Renal cortex interstitium (tissue), 11 donors: Measurements from ENCODE around the gene RNF115. TPM values are rescaled to one million over a fixed set of nuclear protein-coding genes. Genes with fewer than 3 reads are reported as not detected.
"Not testable (repeated sequence)": the region's sequence is repeated elsewhere in the genome, so short reads cannot be mapped to it uniquely, and the experiment has no call there.

Experiments used
- DNase-seq, 11 donors: peaks; one replicate each; pipeline ENCODE4 v3.0.0-alpha.2; 2013; ENCODE audit warnings: low read depth in 9 of 11, low spot score in 4 of 11; ENCODE audit errors: extremely low read depth in 1 of 11
- polyA plus RNA-seq, 3 donors: library from polyadenylated mRNA; unstranded; fragments of 120-200 nt; gene quantifications; one replicate each; pipeline ENCODE4 v1.2.1, GENCODE V29; 2013; ENCODE audit not compliant: insufficient read length in 3 of 3

The RNF115 gene
- polyA plus RNA-seq, 3 donors = 13.2 to 22.0 (median 16.7) TPM

DNA sequence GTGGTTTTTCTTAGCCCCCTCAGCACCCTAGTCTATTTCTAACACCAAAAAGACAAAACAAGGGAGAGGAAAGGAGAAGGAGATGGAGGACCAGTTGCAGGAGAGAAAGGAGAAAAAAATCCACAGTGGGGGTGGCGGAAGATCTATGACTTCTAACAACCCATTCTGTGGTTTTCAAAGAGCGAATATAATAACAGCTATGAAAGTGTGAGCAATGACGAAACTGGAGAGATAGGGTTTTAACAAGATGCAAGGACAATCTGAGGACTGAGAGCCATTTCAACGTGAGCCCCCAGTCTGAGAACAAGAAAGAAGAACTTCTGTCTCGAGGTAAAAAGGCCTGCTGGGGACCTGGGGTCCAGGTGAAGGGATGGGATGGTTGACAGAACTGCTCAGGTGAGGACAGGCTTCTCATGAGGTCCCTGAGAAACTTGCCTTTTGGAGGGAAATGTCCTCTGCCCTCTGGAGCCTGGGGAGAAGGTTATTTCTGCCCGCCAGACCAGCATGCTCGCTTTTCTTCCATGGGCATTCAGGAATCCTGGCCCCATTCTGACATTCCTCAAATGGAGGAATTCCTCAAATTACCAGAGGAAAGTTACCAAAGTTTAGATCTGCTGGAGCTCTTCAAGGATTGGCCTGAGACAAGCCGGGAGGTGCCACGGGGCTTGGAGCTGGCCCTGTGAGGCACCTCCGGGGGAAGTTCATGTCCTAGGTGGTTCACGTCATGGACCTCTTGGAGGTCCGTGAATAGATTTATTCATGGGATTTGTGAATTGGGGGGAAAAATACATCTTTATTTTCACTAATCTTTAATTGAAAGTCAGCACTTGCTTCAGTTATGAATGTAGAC is 104.4 kb downstream of the RNF115 start, which contains the start of gene CD160:
Gene CD160, plus strand, starts transcription at position 270 of the 850 bp plus-strand sequence. CDS start 8,829 bp downstream, outside the sequence.
- no peak for DNase-seq

DNA sequence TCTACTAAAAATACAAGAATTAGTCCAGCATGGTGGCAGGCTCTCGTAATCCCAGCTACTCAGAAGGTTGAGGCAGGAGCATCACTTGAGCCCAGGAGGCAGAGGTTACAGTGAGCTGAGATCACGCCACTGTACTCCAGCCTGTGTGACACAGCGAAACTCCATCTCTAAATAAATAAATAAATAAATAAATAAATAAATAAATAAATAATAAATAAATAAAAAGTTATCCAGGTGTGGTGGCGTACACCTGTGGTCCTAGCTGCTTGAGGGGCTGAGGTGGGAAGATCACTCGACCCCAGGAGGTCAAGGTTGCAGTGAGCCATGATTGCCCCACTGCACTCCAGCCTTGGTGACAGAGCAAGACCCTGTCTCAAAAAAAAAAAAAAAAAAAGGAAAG is 105.4 kb downstream of the RNF115 start:
- not testable (repeated sequence) for DNase-seq

DNA sequence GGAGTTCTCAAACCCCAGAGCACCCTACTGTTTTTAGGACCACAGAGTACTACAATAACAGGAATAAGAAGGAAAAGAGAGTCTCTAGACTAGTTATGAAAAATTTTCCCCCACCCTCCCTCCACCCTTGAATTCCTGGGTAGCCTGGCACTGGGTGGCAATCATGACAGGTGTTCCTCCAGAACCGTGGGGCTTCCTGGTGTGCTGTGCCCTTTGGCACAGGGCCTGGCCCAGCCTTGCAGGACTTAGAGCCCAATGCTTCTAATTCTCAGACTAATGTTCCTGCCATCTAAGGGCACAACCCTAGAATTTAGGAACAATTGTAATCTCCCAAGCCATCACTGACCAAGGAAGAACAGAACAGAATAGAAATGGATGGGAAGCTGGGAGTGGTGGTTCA is 106.1 kb downstream of the RNF115 start:
- DNase-seq = no peak

DNA sequence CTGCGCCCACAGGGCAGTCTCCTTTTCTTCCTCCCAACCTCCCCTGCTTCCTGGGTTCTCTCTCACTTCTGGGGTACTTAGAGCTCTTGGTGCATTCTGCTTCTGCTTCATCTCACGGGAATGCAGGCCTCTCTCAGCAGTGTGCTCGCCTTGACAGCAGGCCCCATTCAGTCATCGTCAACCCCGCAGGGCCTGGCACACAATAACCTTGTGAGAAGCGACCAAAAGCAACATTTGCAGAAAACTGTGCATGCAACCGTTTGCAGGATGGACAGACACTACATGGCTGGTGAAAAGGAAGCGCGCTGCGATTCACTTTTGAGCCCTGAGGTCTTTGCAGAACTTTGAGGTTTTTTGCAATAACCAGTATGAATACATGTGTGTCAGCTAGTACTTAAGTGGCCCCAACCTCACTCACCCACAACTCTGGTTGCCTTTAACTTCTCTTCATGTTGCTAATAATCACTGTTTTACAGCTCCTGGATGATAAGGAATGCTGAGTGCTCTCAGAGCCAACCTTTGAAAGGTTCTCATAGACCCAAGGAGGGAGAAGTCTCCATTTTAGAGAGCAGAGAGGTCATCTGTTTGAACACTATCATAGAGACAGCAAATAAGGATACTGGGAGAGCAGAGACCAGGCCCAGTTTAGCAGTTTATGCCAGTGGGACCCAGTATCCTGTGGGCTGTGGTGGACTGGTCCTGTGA is 107.1 kb downstream of the RNF115 start:
- no peak for DNase-seq

DNA sequence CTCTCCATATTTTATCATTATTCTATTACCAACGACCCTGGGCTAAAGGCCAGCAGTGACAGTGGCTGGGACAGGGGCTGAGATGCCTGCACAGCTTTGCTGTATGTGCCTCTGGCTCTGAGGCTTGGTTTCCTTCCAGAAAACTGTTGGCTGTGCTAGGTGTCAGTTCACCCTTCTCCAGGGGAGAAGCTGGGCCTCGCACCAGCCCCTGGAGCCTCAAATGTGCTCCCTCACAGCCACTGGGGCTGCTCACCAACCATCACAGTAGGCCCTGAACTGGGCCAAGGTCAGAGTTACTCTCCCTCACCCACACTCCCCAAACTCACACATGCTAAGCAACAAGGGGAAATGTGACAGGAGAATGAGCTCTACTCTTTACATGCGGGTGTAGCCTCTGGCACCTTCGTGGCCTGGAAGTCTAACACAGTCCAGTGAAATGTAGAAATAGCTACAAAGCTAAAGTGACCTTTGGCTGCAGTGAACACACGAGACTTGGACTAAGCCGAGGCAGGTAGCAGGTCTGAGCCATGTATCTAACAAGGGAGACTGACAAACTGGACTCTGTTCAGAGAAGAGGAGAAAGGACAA is 109.3 kb downstream of the RNF115 start:
- no peak for DNase-seq

DNA sequence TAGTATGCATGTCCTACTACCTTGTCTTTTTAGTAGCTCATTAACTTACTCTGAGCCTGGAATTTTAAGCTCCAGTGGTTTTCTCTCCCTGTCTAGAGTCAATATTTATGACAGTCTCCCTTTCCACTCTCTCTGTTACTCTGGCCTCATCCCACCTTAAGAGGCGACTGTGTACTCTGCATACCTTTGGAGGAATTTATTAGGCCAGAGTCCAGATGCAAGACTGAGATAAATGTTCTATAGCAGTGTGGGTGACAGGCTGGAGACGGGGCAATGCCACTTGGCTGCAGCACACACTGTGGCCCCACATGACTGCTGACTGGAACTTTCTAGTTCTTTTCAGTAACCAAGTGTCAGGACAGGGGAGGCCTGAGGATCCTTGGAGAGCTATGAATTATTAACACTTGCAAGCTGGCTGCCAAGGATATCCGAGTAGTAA is 112.7 kb downstream of the RNF115 start:
- DNase-seq = peak in 8 of 11 donors; percentile 46 to 84 (median 68)

DNA sequence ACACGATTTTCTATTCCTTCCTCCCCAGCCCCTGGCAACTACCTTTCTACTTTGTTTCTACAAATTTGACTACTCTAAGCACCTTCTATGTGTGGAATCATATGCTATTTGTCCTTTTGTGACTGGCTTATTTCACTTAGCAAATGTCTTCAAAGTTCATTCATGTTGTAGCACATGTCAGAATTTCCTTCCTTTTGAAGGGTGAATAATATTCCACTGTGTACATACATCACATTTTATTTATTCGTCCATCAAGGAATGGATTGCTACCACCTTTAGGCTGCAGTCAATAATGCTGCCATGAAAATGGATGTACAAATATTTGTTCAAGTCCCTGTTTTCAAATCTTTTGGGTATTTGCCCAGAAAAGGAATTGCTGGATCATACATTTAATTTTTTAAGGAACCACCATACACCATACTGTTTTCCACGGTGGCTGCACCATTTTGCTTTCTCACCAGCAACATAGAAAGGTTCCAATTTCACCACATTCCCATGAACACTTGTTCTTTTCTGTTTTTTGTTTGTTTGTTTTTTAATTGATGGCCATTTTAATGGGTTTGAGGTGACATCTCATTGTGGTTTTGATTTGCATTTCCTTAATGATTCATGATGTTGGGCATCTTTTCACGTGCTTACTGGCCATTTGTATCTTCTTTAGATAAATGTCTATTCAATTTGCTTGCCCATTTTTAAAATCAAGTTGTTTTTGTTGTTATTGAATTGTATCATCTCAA is 113.4 kb downstream of the RNF115 start:
- DNase-seq = no peak

DNA sequence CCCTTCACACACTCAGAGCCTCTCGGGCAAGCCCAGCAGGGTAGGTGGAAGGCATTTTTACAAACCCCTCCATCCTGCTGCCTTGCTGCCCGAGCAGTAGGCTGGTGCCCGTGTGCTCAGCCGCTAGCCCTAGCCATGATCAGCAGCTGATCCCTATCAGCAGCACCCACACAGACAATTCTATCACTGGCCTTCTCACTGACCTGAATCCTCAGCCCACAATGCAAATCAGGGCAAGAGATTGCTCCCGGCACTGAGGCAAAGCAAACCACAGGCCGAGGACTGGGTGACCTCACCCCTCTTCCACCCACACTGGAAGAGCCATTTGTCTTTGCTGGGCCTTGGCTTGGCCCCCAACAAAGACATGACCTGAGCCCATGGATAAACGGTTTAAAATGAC is 115.8 kb downstream of the RNF115 start:
- no peak for DNase-seq

DNA sequence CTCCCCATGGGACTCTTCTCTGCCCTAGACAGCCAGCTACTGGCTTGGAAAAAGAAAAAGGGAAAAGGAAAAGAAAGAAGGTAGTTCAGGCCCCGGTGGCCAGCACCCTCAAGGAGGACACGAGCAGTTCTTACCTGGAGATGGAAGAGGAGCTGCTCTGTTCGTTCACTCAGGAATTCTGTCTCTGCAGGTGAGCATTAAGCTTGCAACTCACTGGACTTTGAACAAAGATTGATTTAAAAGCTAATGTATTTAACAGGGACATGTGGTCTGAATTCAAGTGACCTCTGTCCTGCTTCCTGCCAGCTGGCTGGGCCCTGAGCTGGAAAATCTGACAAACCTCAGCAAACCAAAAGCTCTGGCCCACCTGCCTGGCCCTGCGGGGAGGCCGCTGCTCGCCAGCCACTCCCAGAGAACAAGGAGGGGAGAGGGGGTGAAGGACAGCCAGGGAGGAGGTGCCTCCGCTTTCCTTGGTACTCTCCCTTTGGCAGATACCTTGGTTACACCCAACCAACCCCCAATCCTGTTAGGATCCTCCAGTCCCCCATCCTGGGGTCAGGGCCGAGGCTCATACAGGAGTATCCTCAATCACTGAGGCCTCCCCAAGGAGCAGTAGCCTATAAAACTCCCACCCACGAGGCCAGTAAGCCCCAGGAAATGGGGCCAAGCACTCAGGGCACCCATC is 116.6 kb downstream of the RNF115 start, which contains the start of gene PDZK1:
Gene PDZK1, minus strand, starts transcription at position 186 of the 685 bp plus-strand sequence. CDS start 19,347 bp downstream, outside the sequence.
- no peak for DNase-seq

DNA sequence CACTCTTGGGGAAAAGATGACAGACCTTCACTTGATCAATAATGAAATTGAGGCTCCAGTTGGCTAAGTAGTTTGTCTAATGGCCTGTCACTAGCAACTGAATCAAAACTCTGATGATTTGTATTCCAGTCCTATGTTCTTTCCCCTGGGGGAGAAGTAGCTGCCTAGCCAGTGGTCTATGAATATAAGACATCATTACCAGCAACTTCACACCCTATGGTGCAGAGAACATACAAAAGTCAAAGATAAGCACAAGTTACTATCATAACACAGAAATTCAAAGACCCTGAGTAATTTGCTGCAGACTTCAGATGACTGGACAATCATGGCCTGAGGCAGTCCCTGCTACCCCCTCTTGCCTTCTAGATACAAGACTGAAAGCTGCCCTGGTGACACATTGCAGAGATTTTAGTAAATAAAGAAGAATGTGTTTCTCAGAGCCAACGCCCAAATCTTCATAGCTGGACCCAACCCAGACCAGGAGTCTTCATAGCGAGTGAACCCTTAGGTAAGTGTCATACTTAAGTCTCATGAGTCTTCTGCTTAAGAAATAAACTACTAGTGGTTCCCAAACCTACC is 117.7 kb downstream of the RNF115 start:
- DNase-seq = no peak

DNA sequence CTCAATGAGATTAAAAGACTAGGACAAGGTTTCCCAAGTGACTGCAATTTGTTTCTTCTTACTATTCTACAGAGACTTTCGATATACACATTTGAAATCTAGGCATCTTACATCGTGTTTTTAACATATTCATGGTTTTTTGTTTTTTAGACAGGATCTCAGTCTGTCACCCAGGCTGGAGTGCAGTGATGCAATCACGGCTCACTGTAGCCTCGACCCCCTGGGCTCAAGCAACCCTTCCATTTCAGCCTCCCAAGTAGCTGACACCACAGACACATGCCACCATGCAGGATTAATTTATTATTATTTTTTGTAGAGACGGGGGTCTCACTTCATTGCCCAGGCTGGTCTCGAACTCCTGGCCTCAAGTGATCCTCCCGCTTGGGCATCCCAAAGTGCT is 118.3 kb downstream of the RNF115 start:
- no peak for DNase-seq

DNA sequence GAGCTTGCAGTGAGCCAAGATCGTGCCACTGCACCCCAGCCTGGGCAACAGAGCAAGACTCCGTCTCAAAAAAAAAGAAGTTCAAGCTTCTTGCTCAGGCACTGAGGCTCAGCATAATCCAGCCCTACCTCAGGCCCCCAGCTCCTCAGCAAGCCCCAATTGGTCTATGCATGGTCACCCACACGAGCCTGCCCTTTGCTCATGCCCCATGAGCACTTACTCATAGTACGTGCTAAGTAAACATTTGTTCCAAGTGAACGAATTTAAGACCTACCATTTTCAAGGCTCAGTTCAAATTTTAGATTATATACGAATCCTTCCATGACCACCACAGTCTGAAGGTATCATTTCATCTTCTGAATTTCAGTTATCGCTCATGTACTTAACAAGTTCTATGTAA is 121.1 kb downstream of the RNF115 start:
- no peak for DNase-seq

DNA sequence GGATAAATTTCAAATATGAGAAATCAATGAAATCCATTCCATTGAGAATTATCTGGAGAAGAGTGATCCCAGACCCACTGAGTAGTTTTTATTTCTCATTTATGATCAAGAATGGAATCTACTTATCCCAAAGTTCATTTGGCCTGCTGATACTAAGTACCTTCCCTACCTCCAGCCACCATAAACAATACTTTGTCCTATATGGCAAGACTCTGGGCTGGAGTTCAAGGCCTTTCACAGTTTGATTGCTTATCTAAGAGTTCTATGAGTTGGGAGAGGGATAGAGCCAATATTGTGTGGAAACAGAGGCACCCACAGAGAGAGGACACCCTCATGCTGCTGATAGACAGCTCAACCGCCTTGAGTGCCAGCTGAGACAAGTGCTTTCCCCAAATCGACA is 121.8 kb downstream of the RNF115 start:
- DNase-seq = no peak

DNA sequence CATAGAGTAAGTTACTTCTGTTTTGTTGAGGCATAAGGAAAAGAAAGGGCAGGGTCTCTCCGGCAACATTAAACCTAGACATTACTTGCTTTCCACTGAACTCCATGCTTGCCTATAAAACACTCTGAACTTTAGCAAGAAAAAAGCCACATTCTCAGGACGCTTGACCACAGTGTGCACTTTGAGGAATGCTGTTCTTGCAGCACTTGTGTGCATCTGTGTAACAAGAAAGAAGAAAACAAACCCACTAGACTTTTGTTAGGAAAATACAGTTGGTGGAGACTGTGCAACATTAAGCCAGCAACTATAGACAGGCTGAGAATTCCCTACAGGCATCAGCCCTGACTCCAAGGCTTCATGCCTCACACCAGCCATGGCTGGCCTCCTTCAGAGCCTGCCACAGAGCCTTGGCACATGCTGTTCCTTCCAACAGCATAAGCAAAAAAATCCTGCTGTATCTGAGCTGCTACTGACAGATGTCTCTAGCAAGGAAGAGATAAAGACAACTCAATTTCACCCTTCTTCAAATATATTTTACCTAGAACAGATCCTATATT is 122.5 kb downstream of the RNF115 start:
- no peak for DNase-seq

DNA sequence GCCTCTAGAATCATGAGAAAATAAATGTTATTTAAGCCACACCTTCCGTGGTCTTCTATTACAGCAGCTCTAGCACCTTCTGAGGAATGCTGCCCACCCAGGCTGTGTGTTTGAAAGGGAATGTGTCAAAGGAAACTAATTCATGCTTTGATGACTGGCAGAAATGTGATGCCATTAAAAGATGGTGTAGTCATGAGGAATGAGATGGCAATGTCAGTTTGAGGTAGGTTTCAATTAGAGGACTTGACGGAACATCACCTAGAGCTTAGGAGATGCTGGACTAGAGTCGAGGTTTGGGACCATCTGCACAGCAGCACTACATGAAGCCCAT is 127.3 kb downstream of the RNF115 start:
- no peak for DNase-seq

DNA sequence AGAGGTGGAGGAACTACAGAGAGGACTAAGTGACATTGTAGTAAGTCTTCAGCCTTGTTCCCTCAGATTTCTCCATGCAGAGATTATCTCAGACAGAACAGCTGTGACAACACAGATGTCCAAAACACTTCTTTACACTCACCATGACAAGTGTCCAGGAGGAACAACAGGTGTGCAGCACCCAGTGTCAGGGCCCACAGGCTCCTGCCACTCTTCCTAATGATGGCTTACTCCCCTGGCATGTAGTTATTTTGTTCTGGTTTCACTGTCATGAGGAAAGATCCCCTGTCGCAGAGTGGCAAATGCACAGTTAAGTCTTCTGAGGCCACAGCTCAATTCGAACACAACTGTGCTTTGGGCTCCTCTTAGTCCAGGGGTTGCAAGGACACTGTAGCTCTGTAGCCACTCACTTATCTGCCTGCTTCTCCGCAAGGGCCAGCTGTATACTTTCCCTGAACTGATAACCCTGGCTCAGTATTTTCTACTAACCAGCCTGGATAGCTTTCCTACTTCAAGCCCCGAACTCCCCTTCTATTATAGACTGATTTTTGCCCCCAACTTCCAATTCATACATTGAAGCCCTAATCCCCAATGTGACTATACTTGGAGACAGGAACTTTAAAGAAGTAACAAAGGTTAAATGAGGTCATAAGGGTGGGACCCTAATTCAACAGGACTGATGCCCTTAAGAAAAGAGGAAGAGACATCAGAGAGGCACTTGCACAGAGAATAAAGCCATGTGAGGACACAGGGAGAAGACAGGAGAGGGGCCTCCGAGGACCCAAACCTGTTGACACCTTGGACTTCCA is 127.9 kb downstream of the RNF115 start:
- no peak for DNase-seq

DNA sequence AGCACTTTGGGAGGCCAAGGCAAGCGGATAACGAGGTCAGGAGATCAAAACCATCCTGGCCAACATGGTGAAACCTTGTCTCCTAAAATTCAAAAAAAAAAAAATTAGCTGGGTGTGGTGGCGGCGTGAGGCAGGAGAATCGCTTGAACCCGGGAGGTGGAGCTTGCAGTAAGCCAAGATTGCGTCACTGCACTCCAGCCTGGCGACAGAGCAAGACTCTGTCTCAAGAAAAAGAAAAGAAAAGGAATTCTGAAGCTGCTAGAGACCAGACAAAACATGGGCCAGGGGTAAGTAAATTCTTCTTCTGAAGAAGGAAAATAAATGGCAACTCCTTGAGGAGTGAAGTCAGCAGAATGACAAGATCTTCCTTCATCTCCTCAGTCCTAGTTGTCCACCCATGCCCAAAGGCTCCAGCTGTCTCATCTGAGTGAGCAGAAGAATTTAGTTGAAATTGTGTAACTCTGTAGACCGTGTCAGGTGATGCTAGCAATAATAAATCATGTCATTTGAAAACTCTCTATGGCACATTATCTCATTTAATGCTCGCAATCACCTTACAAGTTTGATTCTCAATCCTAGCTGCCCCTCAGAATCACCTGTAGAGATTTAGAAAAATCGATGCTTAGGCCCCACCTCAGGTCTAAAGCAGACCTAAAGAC is 131.0 kb downstream of the RNF115 start:
- DNase-seq = no peak
